HG03175 (cell line): ENCODE measurements around the gene ITPRID1.
A peak's percentile ranks its signal among the peaks of the same experiment; 100 is the strongest.

Experiments
- ATAC-seq: cut with Tn5 transposase; IDR thresholded peaks from one replicate; pipeline ENCODE4 v1.9.1; 2021; ENCODE audit warnings: mild to moderate bottlenecking, moderate library complexity; ENCODE audit not compliant: unreplicated experiment

ITPRID1 gene

DNA sequence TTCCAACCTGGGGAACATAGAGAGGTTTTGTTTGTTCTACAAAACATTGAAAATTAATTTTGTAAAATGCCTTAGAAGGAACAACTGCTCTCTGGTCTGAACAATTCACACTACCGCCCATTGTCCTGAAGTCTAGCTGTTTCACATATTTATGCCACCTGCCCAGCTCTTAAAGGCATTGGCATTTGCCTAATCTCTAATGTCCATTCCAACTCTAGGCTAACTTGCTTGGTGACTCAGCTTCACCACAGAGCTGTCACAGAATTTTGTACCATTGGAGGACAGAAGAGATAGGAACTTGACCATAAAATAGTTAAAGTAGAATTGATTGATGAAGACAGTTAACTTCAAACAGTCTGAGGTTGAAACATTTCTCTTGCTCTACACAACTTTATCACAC is 119.6 kb downstream of the ITPRID1 start:
- no peak for ATAC-seq

DNA sequence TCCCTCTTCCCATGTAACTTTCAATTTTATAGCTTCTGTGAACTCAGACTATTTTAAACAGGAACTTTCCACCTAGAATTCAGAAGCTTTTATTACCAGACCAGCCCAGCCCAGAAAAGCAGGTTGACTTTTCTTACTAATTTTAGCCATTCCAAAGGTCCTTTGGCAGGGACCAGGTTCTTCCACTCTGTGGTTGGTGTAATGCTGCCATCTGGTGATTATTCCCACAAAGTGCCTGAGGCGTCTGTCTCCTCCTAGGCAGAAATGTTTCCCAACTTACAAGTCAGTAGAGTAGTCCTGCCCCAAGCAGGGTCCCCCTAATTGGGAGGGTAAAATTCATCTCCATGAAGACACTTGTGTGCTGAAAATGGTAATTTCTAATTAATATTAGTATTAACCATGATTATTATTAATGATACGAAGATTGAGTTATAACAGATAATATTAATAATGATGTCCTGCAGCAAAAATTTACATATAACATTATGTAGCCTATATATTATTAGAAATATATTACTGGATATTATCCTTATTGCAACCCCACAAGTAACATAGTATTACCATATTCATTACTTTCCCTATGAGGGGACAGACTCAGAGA is 120.1 kb downstream of the ITPRID1 start:
- no peak for ATAC-seq

DNA sequence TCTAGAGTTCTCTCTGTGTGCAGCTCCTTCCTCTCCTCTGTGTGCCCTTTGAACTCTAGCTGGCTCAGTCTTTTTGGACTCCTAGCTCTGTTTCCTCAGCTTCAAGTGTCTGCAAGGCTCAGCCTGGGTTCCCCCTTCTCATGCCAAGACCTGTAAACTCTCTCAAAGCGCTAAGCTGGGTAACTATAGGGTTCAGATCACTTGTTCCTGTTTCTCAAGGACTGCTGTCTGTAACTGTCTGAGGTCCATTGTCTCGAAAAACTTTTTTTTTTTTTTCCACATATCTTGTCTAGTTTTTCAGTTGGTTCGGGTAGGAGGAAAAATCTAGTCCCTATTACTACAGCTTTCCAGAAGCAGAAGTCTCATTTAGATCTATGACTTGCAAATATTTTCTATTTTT is 126.5 kb downstream of the ITPRID1 start:
- ATAC-seq: no peak

DNA sequence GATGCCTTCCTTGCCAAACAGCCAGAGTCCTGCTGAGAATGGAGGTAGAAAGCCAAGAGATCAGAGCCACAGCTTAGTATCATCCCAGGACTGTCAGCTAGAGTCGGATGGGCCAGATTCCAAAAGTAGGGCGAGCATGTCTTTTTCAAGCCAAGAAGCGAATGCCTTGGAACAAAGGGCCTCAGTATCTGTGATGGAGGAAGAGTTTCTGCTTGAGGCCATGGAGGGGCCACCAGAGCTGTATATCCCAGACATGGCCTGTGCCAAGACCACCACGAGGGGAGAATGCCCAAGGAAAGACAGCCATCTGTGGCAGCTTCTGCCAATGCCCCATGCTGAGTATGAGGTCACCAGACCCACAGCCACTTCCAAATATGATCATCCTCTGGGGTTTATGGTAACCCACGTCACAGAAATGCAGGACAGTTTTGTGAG is 128.8 kb downstream of the ITPRID1 start:
- no peak for ATAC-seq

DNA sequence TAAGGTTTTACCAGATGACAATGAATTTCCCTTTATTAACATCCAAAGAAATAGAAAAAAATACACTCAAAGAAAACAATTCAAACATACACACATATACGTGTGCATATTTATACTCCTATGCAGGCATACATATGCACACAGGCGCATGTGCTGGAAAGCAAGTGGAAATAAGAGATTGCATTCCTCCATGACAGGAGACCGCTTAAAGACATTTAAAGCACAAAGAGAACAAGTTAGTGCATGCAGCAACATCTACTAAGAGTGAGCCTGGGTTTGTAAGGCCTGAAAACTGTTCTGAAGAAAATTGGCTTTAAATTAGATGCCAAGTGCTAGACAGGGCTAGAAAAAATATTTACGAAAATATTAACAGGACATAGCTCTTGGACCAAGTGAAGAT is 133.1 kb downstream of the ITPRID1 start:
- ATAC-seq: no peak

DNA sequence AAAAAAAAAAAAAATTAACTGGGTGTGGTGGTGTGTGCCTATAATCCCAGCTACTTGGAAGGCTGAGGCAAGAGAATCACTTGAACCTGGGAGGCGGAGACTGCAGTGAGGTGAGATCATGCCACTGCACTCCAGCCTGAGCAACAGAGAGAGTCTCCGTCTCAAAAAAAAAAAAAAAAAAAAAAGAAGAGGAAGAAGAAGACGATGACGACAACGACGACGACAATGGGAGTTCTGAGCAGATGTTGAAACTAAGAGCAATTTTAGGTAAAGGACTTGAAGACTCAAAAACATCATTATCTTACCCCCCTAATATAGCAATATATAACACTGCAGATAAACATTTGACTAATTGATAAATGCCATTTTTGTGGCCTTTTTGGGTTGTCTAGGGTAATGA is 133.6 kb downstream of the ITPRID1 start:
- no peak for ATAC-seq

DNA sequence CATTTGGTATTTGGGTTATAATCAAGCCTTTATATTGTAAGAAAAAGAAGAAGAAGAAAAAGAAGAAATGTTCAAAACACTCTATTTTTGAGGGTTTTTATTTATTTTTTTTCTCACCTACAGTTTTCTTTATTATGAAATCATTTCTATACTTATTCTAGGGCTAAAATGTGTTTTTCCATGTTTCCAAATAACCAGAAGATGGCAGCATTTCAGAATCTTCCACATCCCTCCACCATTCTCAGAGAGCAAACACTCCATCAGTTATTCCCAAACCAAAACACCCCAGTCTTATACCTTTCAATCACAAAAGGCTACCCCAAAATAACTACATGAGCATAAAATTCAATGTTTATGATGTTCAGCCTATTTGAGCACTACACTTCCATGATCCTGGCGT is 134.4 kb downstream of the ITPRID1 start:
- no peak for ATAC-seq

DNA sequence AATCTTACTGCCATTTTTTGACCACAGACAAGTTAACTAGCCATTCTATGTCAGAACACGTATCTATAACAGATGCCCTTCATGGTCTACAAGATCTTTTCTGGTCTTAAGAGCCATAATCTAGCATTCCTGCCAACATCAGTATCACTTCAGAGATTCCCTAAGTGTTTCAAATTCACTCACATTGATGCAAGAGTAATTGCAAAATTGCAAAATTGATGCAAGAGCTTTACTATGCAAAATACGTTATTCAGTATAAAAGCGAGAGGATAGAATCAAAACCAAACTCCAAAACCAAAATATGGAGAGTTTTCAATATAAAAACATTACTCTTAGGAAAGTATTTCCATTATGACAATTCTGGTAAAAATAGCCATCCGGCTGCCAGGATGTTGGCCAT is 135.0 kb downstream of the ITPRID1 start:
- no peak for ATAC-seq

DNA sequence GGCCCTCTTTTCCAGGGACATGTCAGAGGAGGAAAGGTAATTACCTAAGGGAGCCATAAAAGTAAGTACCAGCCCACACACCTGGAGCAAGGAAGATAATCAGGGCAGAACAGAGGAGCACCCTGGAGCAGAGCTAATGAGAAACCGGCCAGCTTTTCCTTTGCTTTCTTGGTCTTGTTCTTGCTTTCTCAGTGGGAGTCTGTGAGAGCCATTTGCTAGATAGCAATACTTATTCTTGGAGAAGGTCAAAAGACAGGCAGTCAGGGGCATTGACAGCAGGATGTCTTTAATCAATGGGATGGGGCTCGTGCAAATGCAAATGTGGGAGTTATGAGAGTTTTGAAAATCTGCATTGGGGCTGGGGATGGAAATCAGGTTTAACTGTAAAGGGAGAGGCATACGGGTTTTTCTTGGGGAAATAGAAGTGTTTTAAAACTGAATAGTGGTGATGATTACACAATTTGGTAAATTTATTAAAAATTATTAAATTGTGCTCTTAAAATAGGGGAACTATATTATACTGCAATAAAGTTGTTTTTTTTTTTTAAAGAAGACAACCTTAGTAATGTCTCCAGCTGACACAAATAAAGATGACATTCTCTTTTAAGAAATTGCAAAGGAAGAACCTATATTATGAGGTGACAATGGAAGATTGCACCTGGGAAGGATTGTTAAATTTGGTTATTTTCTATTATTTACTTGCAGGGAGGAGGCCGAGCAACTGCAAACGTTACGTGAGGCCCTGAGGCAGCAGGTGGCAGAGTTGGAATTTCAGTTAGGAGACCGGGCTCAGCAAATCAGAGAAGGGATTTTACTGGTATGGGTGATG is 137.6 kb downstream of the ITPRID1 start:
- ATAC-seq: no peak

DNA sequence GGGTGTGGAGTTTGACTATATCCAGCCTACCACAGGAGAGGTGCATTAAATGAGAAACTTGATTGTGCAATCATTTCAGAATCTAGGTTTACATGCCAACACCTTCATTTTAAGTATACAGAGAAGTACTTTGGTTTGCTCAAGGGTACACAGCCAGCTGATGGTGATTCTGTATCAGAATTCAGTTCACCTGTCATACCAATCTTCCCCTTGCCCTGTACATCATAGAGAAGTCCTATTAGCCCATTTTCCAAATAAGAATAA is 138.1 kb downstream of the ITPRID1 start:
- no peak for ATAC-seq

DNA sequence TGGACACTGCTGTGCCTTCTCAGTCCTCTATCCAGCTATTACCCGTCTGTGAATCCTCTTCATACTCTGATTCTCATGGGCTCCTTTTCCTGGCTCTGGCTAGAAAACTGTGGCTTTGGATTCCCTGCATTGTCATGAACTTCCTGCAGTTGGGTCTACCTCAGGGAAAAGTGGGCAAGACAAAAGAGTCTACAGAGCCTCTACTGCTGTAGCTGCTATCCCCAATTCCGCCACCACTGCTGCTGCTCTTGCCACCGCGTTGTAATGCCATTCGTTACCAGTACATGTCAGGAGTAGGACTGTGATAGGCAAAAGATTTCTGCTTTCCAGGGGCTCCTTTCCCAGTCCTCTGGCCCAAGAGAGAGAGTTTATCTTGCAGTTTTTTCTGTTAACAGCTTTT is 149.2 kb downstream of the ITPRID1 start:
- ATAC-seq: no peak

DNA sequence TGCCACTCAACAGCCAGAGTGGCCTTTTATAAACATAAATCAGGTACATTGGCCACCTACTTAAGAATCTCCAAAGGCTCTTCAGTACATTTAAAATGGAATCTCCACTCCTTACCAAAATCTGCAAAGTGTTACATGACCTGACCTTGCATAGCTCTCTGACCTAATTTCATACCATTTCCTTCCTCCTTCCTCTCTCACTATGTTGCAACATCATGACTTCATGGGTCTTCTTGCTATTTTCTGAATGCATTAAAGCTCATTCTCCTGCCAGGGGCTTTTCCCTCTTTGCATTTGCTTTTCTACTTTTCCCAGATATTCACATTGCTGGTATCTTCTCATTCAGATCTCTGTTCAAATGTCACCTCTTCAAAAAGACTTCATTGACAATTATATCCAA is 151.0 kb downstream of the ITPRID1 start:
- no peak for ATAC-seq

DNA sequence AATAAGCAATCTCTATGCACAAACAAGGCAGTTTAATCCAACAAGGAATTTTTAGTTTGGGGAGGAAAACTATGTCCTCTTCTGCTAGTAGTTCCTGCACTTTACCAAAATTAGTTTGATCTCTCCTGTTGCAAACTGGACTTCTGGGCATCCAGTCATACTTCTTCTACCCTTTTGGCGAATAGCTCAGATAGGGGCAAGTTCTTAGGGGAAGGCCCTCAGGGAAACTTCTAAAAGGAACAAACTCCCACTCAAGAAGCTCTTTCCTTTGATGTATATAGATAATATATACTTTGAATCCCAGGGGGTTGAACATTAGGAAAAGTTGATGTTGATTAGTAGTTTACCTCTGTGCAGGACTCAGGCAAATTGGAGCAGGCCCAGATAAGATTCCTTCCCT is 151.7 kb downstream of the ITPRID1 start:
- no peak for ATAC-seq

DNA sequence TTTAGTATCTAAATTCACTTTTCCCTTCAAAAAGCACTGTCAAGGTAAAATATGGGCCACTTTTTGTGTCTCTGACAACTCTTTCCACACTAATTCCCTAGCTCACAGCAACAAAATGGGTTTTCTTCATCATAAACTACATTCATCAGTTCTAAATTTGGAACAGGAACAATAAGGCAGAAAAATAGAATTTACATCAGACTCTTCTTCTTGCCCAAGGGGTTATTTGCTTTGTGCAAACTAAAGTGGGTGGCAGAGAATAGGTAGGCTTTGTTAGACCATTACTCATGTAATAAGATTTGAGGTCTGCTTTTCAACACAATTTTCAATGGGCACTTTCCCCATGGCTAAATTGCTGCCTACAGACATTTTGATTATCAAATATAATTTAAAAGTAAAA is 155.6 kb downstream of the ITPRID1 start:
- ATAC-seq: no peak

DNA sequence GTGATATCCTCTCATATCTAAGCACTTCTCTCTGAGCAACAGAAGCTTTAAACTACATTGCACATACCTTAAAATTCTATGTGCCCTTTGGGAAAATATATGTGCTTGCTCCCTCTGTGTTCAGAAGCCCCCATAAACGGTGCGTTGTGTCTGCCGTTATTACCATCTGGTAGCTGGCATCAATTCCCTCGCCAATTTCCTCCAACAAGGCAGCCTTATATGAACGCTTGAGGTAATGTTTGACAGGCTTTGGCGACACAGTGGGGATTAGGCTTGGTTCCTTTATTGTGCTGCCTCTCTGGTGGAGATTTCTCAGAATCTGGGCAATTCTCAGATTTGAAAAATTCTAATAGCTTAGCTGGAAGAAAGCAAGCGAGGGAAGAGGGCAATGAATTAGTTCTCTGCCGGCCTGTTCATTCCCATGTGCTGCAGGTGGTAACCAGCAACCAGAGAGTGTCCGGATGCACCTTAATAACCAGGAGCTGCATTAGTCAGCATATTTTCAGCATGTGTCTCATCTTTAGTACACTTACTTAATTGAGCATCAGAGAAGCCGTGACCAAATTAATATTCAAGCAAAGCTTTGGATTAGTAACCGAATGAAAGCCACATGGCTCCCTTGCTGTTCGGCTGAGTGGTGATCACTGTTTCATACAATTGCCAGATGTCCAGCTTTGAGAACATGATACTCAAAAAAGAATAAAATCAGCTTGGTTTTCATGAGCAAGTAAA is 165.8 kb downstream of the ITPRID1 start:
- ATAC-seq: no peak

DNA sequence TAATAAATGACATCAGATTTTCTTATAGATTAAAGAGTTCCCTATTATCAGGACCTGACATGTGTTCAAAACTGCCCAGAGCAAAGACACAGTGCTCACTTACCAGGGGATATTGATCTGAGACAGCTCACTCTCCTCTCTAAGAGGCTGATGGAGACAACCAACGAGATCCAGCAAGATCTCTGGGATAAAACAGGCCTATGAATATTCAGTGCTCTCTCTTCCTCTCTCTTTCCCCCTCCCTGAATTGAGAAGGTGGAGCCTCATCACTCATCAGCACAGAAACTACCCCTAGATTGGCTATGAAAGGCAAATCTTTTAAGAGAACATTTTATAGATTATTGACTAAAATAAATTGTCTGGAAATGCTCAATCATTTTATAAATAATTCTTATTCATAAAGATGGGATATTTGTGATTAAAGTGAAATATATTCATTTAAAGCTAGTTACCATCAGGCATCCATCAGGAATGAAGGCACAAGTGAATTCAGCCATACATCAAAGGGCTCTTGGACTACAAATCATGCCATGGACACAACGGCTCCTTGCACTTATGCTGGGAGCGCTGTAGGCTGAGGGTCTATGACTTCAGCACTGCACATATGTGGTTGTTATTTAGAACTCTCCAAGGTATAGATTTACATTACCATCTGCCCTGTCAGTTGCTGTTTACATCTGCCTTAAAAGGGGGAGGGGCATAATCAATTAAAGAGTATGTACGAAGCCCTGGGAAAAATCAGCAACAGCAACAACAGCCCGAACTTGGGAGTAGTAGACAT is 169.7 kb downstream of the ITPRID1 start:
- ATAC-seq: no peak

DNA sequence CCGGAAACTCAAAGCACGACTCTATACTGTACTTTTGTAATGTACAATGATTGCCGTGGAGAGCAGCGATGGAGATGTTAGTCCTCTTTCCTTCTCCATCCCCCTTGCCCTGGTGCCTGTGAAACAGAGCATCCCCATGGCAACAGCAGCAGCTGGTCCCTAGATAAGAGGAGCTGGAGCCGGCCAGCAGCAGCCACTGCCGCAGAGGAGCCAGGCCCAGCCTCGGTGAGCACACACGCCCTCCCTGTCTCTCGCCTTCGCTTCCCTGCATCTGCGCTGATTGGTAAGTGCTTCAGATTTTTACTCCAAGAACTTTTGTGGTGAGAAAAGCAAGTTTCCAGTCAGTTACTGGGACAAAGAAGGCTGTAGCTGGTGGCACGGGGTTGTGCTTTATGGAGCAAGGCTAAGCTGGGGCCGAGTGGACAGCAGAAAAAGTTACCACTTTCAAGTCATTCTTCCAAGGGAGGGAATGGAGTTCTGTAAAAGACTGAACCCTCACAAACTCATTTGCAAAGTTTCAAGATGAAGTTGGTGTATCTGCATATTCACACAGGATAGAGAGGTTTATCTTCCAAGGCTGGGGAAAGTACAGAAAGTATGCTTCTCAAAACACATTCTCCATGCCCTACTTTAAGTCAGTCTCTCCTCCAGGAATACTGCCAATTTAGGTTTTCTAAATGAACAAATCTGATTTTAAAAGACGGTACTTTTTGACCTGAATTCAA is 173.3 kb downstream of the ITPRID1 start, which contains the start of gene PPP1R17:
Gene PPP1R17 (plus strand): TSS at position 192 of the 725 bp plus-strand sequence. CDS start 5,227 bp downstream, outside the sequence.
- no peak for ATAC-seq

DNA sequence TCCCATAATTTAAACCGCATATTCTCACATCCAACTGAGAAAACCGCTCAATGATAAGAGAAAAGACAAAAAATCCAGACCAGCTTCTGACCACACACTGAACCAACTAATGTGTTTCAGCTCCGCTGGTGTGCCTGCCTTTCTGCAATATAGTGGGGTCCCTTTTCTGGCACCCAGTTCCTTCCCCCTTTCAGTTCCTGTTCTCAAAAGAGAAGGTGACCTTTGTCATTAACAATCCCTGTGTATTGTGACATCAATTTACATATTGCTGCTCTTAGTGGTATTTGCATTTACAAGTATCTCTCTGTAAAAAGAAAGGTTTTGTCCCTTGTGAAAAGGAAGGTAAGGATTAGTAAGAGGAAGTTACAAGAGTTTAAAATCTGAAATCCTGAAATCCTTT is 174.5 kb downstream of the ITPRID1 start:
- ATAC-seq: peak; percentile 95

DNA sequence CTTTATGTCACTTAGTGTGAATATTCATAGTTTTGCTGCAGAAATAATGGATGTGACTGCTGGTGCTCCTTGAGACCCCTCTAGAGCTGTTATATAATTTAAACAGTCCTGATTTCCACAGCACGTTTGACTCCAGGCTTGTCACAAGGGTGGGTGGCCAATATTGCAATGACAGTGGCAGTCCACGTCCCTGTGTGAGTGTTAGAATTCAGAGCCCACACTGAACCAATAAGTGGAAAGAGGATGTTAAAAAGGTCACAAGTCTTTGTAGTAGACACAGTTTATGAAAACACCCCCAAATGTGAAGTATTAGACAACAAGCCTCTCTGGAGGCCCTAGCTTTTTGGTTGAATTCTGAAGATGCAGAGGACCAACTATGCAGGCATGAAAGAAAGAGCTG is 175.1 kb downstream of the ITPRID1 start:
- no peak for ATAC-seq

DNA sequence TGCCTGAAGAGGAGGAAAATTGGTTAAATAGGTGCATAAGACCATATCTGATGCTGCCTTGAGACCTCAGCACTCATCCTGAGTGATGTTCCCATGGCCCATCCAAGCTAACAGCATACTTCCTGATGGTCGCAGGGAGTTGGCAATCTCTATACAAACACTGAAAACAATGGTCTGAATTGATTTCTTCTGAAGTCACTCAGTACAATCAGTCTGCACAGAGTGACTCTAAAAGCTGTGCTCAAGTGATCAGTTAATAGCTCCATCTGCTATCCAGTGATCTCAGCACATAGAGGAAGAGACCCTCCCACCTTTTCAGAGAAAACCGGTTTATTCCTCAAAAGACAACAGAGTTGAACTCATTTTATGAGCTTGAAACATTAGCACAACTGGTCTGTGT is 177.0 kb downstream of the ITPRID1 start:
- ATAC-seq: no peak

DNA sequence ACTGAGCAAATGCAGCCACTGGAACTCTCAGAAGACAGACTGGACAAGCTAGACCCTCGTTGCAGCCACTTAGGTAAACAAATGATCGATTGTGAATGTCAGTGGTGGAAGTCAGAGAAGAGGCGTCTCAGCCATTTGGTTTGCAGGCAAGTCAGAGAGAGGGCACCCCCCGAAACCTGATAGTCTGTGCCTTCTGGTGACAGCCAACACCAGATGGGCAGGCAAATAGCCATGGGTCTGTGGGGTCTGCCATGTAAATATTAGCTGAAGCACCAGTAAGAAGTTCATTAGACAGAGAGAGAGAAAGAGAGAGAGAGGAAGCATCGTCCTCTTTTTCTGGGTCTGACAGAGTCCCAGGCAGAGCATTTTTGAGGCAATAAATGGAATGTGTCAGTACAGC is 178.6 kb downstream of the ITPRID1 start:
- ATAC-seq: no peak
